Keratinocyte (primary cell): Measurements from ENCODE around the gene DOK6. TPM values are rescaled to one million over a fixed set of nuclear protein-coding genes. Genes with fewer than 3 reads are reported as not detected.

Experiments used
- DNase-seq: peaks from one replicate; pipeline ENCODE4 v3.0.0-alpha.2; 2011; ENCODE audit warnings: low read depth, missing footprints, low spot score
- FAIRE-seq: peaks from 2 replicates; lab custom pipeline; 2011; peaks lifted over from hg19 to GRCh38; lab: Jason Lieb, UNC
- H2AFZ ChIP-seq: 2 replicates; pipeline ENCODE4 v1.6.0; 2012; ENCODE audit warnings: low read length, control low read depth, inconsistent platforms; ENCODE audit not compliant: control insufficient read depth
- H3K27ac ChIP-seq: 2 replicates; pipeline ENCODE4 v1.5.1; 2011; ENCODE audit warnings: low read length; ENCODE audit not compliant: control insufficient read depth, insufficient read depth
- H3K27me3 ChIP-seq: 3 replicates; pipeline ENCODE4 v1.6.0; 2011; ENCODE audit warnings: low read length; ENCODE audit not compliant: control insufficient read depth, insufficient read depth; ENCODE audit errors: extremely low read depth
- H3K36me3 ChIP-seq, 2 experiments: 2 replicates in 1 of 2; 3 replicates in 1 of 2; pipeline ENCODE4 v1.5.1; 2011; ENCODE audit warnings: low read length in 2 of 2, mild to moderate bottlenecking in 1 of 2; ENCODE audit not compliant: control insufficient read depth in 2 of 2, insufficient read depth in 2 of 2; ENCODE audit errors: extremely low read depth in 1 of 2
- H3K4me1 ChIP-seq: 3 replicates; pipeline ENCODE4 v1.5.1; 2011; ENCODE audit warnings: low read length; ENCODE audit not compliant: control insufficient read depth, insufficient read depth; ENCODE audit errors: extremely low read depth
- H3K4me2 ChIP-seq: 3 replicates; pipeline ENCODE4 v1.6.0; 2011; ENCODE audit warnings: low read depth, low read length; ENCODE audit not compliant: control insufficient read depth, insufficient read depth; ENCODE audit errors: extremely low read depth
- H3K4me3 ChIP-seq, 3 experiments: fragments of 200-600 bp in 1 of 3; sonication (generic) in 1 of 3; 2 replicates in 2 of 3; 3 replicates in 1 of 3; pipeline ENCODE4 v1.5.1; 2011 to 2016; ENCODE audit warnings: low read length in 3 of 3, mild to moderate bottlenecking in 3 of 3, control low read depth in 2 of 3, inconsistent platforms in 1 of 3, low read depth in 1 of 3, mixed read lengths in 1 of 3, mixed run types in 1 of 3, moderate library complexity in 1 of 3; ENCODE audit not compliant: control insufficient read depth in 2 of 3, insufficient read depth in 2 of 3; ENCODE audit errors: extremely low read depth in 1 of 3
- H3K79me2 ChIP-seq: 2 replicates; pipeline ENCODE4 v1.6.0; 2012; ENCODE audit warnings: low read length; ENCODE audit not compliant: control insufficient read depth, insufficient read depth
- H3K9ac ChIP-seq: 3 replicates; pipeline ENCODE4 v1.6.0; 2011; ENCODE audit warnings: low read length; ENCODE audit not compliant: control insufficient read depth, insufficient read depth; ENCODE audit errors: extremely low read depth
- H3K9me1 ChIP-seq: 3 replicates; pipeline ENCODE4 v1.6.0; 2011; ENCODE audit warnings: low read length; ENCODE audit not compliant: control insufficient read depth, insufficient read depth; ENCODE audit errors: extremely low read depth
- H3K9me3 ChIP-seq: 2 replicates; pipeline ENCODE4 v1.5.1; 2012; ENCODE audit warnings: low read depth, low read length; ENCODE audit not compliant: control insufficient read depth
- H4K20me1 ChIP-seq: 3 replicates; pipeline ENCODE4 v1.6.0; 2011; ENCODE audit warnings: low read length; ENCODE audit not compliant: control insufficient read depth, insufficient read depth; ENCODE audit errors: extremely low read depth
- EZH2 ChIP-seq: IDR thresholded peaks from one replicate; pipeline ENCODE4 v1.6.1; 2012; ENCODE audit warnings: inconsistent platforms, mild to moderate bottlenecking, low read length, moderate library complexity
- dilution Hi-C: fragments of 300-500 bp; cut with MboI; formaldehyde crosslinking; loops from one replicate; pipeline ENCODE4 v1.7.0; 2020; ENCODE audit warnings: low sequenced_read_pairs; ENCODE audit not compliant: extremely low pct_ligation_motif_present
- polyA plus RNA-seq, 5 experiments: library from polyadenylated mRNA; depleted of rRNA in 3 of 5; stranded (reverse) in 3 of 5; stranded (forward) in 1 of 5; unstranded in 1 of 5; fragments of >200 nt; gene quantifications; 1 replicate in 1 of 5; 2 replicates in 3 of 5; 3 replicates in 1 of 5; pipeline versions ENCODE4 v1.2.1 to v1.2.3, GENCODE V29; 2011 to 2012; ENCODE audit warnings: missing spikeins in 2 of 5, low read depth in 1 of 5, low replicate concordance in 1 of 5
- TF ChIP-seq, protein P1 (sequence below), 3 experiments: IDR thresholded peaks in 1 of 3; conservative IDR thresholded peaks in 1 of 3; optimal IDR thresholded peaks in 1 of 3; 2 replicates in 2 of 3; 3 replicates in 1 of 3; pipeline versions ENCODE3 to v1.5.1; 2011; ENCODE audit warnings: low read length in 3 of 3, mild to moderate bottlenecking in 3 of 3, moderate library complexity in 2 of 3, control low read depth in 1 of 3, inconsistent platforms in 1 of 3; ENCODE audit not compliant: insufficient read depth in 2 of 3; ENCODE audit errors: extremely low read depth in 1 of 3

Gene DOK6
- polyA plus RNA-seq, 1 donor (not counting 4 experiments of a cell fraction or from before 2014, with no cell fraction given) = not detected

DNA sequence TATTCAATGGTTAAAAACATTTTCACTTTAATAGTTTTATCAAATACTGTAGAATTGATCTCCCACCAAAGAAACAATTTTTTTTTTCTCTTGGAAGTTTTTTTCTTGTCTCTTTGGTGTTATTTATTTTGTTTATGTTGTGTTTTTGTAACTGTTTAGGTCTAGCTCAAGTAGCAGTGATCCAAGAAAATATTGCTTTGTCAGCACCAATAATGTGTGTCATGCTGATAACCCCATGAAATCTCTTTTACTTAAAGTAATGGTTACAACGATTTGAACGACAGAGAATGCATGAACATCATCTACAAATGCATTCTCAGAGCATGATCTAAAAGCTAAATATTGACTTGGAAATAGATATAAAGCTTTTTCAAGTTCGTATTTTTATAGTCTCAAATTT is 122.9 kb downstream of the DOK6 start:
- no peak overlapping the region for H3K4me3 ChIP-seq
- H3K9me3 ChIP-seq = no peaks in the 10 kb centered on the region
- no peak overlapping the region for H3K4me2 ChIP-seq
- H3K79me2 ChIP-seq = no peaks in the 10 kb centered on the region
- H3K27me3 ChIP-seq = no peaks in the 10 kb centered on the region
- H3K4me1 ChIP-seq = no peaks in the 10 kb centered on the region
- H3K9me1 ChIP-seq = no peaks in the 10 kb centered on the region
- no peak for TF ChIP-seq EZH2
- TF ChIP-seq, protein P1, sequence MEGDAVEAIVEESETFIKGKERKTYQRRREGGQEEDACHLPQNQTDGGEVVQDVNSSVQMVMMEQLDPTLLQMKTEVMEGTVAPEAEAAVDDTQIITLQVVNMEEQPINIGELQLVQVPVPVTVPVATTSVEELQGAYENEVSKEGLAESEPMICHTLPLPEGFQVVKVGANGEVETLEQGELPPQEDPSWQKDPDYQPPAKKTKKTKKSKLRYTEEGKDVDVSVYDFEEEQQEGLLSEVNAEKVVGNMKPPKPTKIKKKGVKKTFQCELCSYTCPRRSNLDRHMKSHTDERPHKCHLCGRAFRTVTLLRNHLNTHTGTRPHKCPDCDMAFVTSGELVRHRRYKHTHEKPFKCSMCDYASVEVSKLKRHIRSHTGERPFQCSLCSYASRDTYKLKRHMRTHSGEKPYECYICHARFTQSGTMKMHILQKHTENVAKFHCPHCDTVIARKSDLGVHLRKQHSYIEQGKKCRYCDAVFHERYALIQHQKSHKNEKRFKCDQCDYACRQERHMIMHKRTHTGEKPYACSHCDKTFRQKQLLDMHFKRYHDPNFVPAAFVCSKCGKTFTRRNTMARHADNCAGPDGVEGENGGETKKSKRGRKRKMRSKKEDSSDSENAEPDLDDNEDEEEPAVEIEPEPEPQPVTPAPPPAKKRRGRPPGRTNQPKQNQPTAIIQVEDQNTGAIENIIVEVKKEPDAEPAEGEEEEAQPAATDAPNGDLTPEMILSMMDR (optimal IDR thresholded peaks at IDR 0.05 in 1 of 3, IDR thresholded peaks at IDR 0.05 in 1 of 3, conservative IDR thresholded peaks at IDR 0.05 in 1 of 3; ENCODE audit: extremely low read depth in 1 of 3, insufficient read depth in 2 of 3, low read length in 3 of 3) = no peak
- FAIRE-seq (no peak), DNase-seq (no peak)
- dilution Hi-C loops = no loop called here
- no peaks in the 10 kb centered on the region for H3K36me3 ChIP-seq
- no peak overlapping the region for H3K27ac ChIP-seq
- H2AFZ ChIP-seq = no peak overlapping the region
- no peaks in the 10 kb centered on the region for H4K20me1 ChIP-seq
- H3K9ac ChIP-seq = no peak overlapping the region

DNA sequence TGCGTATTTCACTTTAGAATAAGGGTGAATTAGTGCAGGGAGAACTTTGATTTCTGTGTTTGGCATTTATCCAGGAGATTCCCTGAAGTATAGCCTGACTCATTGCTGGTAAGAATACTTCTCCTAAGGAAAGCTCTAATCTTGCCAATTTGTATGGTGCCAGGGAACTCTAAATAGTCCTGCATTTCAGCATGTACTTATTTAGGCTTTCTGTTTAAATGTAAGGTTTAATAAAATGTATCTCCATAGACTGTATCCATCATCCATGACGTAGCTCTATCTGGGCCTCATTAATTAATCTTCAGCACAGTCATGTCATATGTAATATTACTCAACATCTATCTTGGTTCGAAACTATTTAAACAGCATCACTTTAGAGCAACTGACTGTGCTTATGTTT is 127.7 kb downstream of the DOK6 start:
- FAIRE-seq (no peak), DNase-seq (no peak)
- Histone ChIP-seq H3K9me1 (no peaks in the 10 kb centered on the region), H3K4me3 (no peak overlapping the region), H3K27me3 (no peaks in the 10 kb centered on the region), H3K79me2 (no peaks in the 10 kb centered on the region), H3K27ac (no peak overlapping the region), H3K4me1 (no peaks in the 10 kb centered on the region), H3K4me2 (no peak overlapping the region), H3K9me3 (no peaks in the 10 kb centered on the region), H2AFZ (no peak overlapping the region), H3K36me3 (no peaks in the 10 kb centered on the region), H3K9ac (no peak overlapping the region), H4K20me1 (no peaks in the 10 kb centered on the region)
- dilution Hi-C loops = no loop called here
- no peak for TF ChIP-seq EZH2
- TF ChIP-seq, protein P1 (optimal IDR thresholded peaks at IDR 0.05 in 1 of 3, IDR thresholded peaks at IDR 0.05 in 1 of 3, conservative IDR thresholded peaks at IDR 0.05 in 1 of 3; ENCODE audit: extremely low read depth in 1 of 3, insufficient read depth in 2 of 3, low read length in 3 of 3) = no peak
